Activated CD4-positive, CD25-positive, alpha-beta regulatory T cell treated with anti-CD3 and anti-CD28 coated beads, Interleukin-2, amount 50 U/mL, for 16 hours (primary cell): ENCODE measurements around the gene PELO.

ENCODE experiments used
- DNase-seq: peaks from one replicate; pipeline ENCODE4 v3.0.0-alpha.2; 2020; ENCODE audit warnings: low read depth, low spot score

PELO gene

GRCh38 chr5:52829664-52830063 lies 41.9 kb downstream of the PELO start:
- no peak for DNase-seq

- no peak for DNase-seq
These were observed 42.9 kb downstream of the PELO start for GRCh38 chr5:52830650-52831049.

GRCh38 chr5:52831786-52832511 lies 44.2 kb downstream of the PELO start:
- no peak for DNase-seq

GRCh38 chr5:52834320-52834719 lies 46.6 kb downstream of the PELO start:
- DNase-seq, result no peak

GRCh38 chr5:52837068-52837467 lies 49.4 kb downstream of the PELO start:
- no peak for DNase-seq
